ENCODE measurements around the gene PTK6.
A peak's percentile ranks its signal among the peaks of the same experiment; 100 is the strongest.

DNA sequence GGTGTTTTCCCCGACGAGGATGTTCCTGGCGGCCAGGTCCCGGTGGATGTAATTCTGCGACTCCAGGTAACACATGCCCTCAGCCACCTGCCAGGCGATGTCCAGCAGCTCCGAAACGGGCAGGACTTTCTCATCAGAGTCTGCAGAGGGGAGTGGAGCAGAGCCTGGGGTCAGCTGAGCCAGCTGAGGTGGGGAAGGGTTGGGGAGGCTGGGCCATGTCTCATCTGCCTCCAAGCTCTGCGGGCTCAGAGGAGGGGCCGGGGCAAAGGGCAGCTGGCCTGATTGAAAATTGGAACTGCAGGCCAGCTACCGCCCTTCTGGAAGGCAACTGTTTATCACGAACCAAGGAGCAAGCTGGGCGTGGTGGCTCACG is 6.4 kb downstream of the PTK6 start:
- TF ChIP-seq, protein P1, sequence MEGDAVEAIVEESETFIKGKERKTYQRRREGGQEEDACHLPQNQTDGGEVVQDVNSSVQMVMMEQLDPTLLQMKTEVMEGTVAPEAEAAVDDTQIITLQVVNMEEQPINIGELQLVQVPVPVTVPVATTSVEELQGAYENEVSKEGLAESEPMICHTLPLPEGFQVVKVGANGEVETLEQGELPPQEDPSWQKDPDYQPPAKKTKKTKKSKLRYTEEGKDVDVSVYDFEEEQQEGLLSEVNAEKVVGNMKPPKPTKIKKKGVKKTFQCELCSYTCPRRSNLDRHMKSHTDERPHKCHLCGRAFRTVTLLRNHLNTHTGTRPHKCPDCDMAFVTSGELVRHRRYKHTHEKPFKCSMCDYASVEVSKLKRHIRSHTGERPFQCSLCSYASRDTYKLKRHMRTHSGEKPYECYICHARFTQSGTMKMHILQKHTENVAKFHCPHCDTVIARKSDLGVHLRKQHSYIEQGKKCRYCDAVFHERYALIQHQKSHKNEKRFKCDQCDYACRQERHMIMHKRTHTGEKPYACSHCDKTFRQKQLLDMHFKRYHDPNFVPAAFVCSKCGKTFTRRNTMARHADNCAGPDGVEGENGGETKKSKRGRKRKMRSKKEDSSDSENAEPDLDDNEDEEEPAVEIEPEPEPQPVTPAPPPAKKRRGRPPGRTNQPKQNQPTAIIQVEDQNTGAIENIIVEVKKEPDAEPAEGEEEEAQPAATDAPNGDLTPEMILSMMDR (IDR thresholded peaks at IDR 0.05) = no peak
- TF ChIP-seq POLR2A (IDR thresholded peaks at IDR 0.05) = peak; percentile 16 to 44

Measured in Peyer's patch (tissue), 4 donors.